Stimulated activated memory B cell treated with anti-CD40 and anti-IgM and Interleukin-4, amounts not matched to agents 10 μg/mL and 1 μg/mL and 100 μg/mL, for 72 hours (primary cell): Measurements from ENCODE around the gene OR2T35.
A peak's percentile ranks its signal among the peaks of the same experiment; 100 is the strongest.
"Not testable (repeated sequence)": the region's sequence is repeated elsewhere in the genome, so short reads cannot be mapped to it uniquely, and the experiment has no call there.

ENCODE experiments used
- ATAC-seq: fragments of 150-1000 bp; cut with Tn5 transposase; 2 replicates; pipeline ENCODE4 v1.10.0; 2021
- H3K27ac Mint-ChIP-seq: one replicate; pipeline ENCODE4 v1.8.0; 2022; ENCODE audit warnings: mild to moderate bottlenecking, mixed read lengths
- H3K27me3 Mint-ChIP-seq: one replicate; pipeline ENCODE4 v1.8.0; 2022; ENCODE audit warnings: mixed read lengths
- H3K36me3 Mint-ChIP-seq: one replicate; pipeline ENCODE4 v1.8.0; 2022; ENCODE audit warnings: mixed read lengths
- H3K4me1 Mint-ChIP-seq: one replicate; pipeline ENCODE4 v1.8.0; 2022; ENCODE audit warnings: mixed read lengths
- H3K4me3 Mint-ChIP-seq: one replicate; pipeline ENCODE4 v1.8.0; 2022; ENCODE audit warnings: mild to moderate bottlenecking, moderate library complexity, mixed read lengths
- H3K9me3 Mint-ChIP-seq: one replicate; pipeline ENCODE4 v1.8.0; 2022; ENCODE audit warnings: mixed read lengths

Gene OR2T35

GRCh38 chr1:248636612-248637011 is 8.5 kb downstream of the OR2T35 start:
- not testable (repeated sequence) for H3K36me3 Mint-ChIP-seq, ATAC-seq, H3K27ac Mint-ChIP-seq

GRCh38 chr1:248634991-248635390 is 10.1 kb downstream of the OR2T35 start, which contains the start of gene OR2T11:
Gene OR2T11 (minus strand): TSS chr1:248635091. CDS start chr1:248627128, 7,963 bp downstream.
- H3K9me3 Mint-ChIP-seq, H3K27ac Mint-ChIP-seq, H3K4me1 Mint-ChIP-seq, H3K36me3 Mint-ChIP-seq, H3K4me3 Mint-ChIP-seq, H3K27me3 Mint-ChIP-seq, ATAC-seq: not testable (repeated sequence)

More at GRCh38 chr1:248636612-248637011, 8.5 kb downstream of the OR2T35 start:
- H3K4me3 Mint-ChIP-seq, H3K4me1 Mint-ChIP-seq, H3K9me3 Mint-ChIP-seq, H3K27me3 Mint-ChIP-seq: not testable (repeated sequence)

GRCh38 chr1:248631354-248632008 is 13.6 kb downstream of the OR2T35 start:
- Mint-ChIP-seq H3K27ac (no peak overlapping the region), H3K4me1 (peaks cover 7% of the 10 kb centered on the region), H3K36me3 (peaks cover 6% of the 10 kb centered on the region), H3K4me3 (no peak overlapping the region), H3K9me3 (no peaks in the 10 kb centered on the region), H3K27me3 (no peaks in the 10 kb centered on the region)
- no peak for ATAC-seq

GRCh38 chr1:248630551-248630950 is 14.5 kb downstream of the OR2T35 start:
- Mint-ChIP-seq H3K4me1 (peaks cover 7% of the 10 kb centered on the region), H3K27ac (no peak overlapping the region)

GRCh38 chr1:248627971-248628844 is 16.9 kb downstream of the OR2T35 start:
- Mint-ChIP-seq H3K36me3 (peaks cover 6% of the 10 kb centered on the region), H3K4me3 (peak overlapping the region; percentile 40), H3K27ac (peak overlapping the region; percentile 74), H3K9me3 (no peaks in the 10 kb centered on the region), H3K4me1 (peaks cover 7% of the 10 kb centered on the region), H3K27me3 (no peaks in the 10 kb centered on the region)
- peak; percentile 74 for ATAC-seq

More at GRCh38 chr1:248630551-248630950, 14.5 kb downstream of the OR2T35 start:
- no peaks in the 10 kb centered on the region for H3K27me3 Mint-ChIP-seq
- H3K36me3 Mint-ChIP-seq: peaks cover 6% of the 10 kb centered on the region
- no peak overlapping the region for H3K4me3 Mint-ChIP-seq
- H3K9me3 Mint-ChIP-seq: no peaks in the 10 kb centered on the region
- ATAC-seq: no peak

GRCh38 chr1:248625971-248626370 is 19.1 kb downstream of the OR2T35 start:
- Mint-ChIP-seq H3K4me1 (peaks cover 14% of the 10 kb centered on the region), H3K4me3 (no peak overlapping the region), H3K27ac (no peak overlapping the region), H3K27me3 (no peaks in the 10 kb centered on the region), H3K36me3 (peaks cover 6% of the 10 kb centered on the region), H3K9me3 (no peaks in the 10 kb centered on the region)
- no peak for ATAC-seq

GRCh38 chr1:248625166-248625565 is 19.9 kb downstream of the OR2T35 start:
- Mint-ChIP-seq H3K4me1 (peaks cover 14% of the 10 kb centered on the region), H3K27me3 (no peaks in the 10 kb centered on the region), H3K4me3 (no peak overlapping the region), H3K9me3 (no peaks in the 10 kb centered on the region), H3K36me3 (peaks cover 6% of the 10 kb centered on the region), H3K27ac (no peak overlapping the region)
- no peak for ATAC-seq

GRCh38 chr1:248622570-248623001 is 22.5 kb downstream of the OR2T35 start:
- Mint-ChIP-seq H3K27ac (peak overlapping the region; percentile 56), H3K36me3 (no peaks in the 10 kb centered on the region), H3K4me1 (peaks cover 21% of the 10 kb centered on the region), H3K4me3 (no peak overlapping the region), H3K27me3 (no peaks in the 10 kb centered on the region), H3K9me3 (no peaks in the 10 kb centered on the region)
- ATAC-seq: peak; percentile 86

- Mint-ChIP-seq H3K4me3 (no peak overlapping the region), H3K36me3 (no peaks in the 10 kb centered on the region), H3K9me3 (no peaks in the 10 kb centered on the region), H3K27ac (peak overlapping the region; percentile 10), H3K4me1 (peaks cover 21% of the 10 kb centered on the region), H3K27me3 (no peaks in the 10 kb centered on the region)
- no peak for ATAC-seq
These were observed 23.3 kb downstream of the OR2T35 start for GRCh38 chr1:248621770-248622169.

- Mint-ChIP-seq H3K4me1 (peaks cover 30% of the 10 kb centered on the region), H3K4me3 (no peak overlapping the region), H3K27me3 (no peaks in the 10 kb centered on the region), H3K36me3 (no peaks in the 10 kb centered on the region), H3K9me3 (no peaks in the 10 kb centered on the region), H3K27ac (peak overlapping the region; percentile 2)
- no peak for ATAC-seq
These were observed 26.2 kb downstream of the OR2T35 start for GRCh38 chr1:248618878-248619277.

GRCh38 chr1:248618119-248618518 is 27.0 kb downstream of the OR2T35 start:
- H3K4me1 Mint-ChIP-seq: peaks cover 38% of the 10 kb centered on the region
- H3K27me3 Mint-ChIP-seq: no peaks in the 10 kb centered on the region
- H3K9me3 Mint-ChIP-seq: no peaks in the 10 kb centered on the region
- H3K36me3 Mint-ChIP-seq: no peaks in the 10 kb centered on the region
- no peak overlapping the region for H3K4me3 Mint-ChIP-seq
- peak overlapping the region; percentile 2 for H3K27ac Mint-ChIP-seq
- no peak for ATAC-seq

- H3K4me1 Mint-ChIP-seq: peaks cover 27% of the 10 kb centered on the region
- no peaks in the 10 kb centered on the region for H3K27me3 Mint-ChIP-seq
- H3K9me3 Mint-ChIP-seq: no peaks in the 10 kb centered on the region
- no peak overlapping the region for H3K4me3 Mint-ChIP-seq
- H3K27ac Mint-ChIP-seq: peak overlapping the region; percentile 73
- H3K36me3 Mint-ChIP-seq: no peaks in the 10 kb centered on the region
- peak; percentile 64 for ATAC-seq
These were observed 31.3 kb downstream of the OR2T35 start for GRCh38 chr1:248613742-248614141.

- H3K4me1 Mint-ChIP-seq: peaks cover 19% of the 10 kb centered on the region
- ATAC-seq: peak; percentile 24
- no peaks in the 10 kb centered on the region for H3K36me3 Mint-ChIP-seq
- H3K27me3 Mint-ChIP-seq: no peaks in the 10 kb centered on the region
- peak overlapping the region; percentile 73 for H3K27ac Mint-ChIP-seq
- no peaks in the 10 kb centered on the region for H3K9me3 Mint-ChIP-seq
- no peak overlapping the region for H3K4me3 Mint-ChIP-seq
These were observed 33.1 kb downstream of the OR2T35 start for GRCh38 chr1:248611883-248612414.

- Mint-ChIP-seq H3K4me1 (peaks cover 19% of the 10 kb centered on the region), H3K9me3 (no peaks in the 10 kb centered on the region), H3K27ac (no peak overlapping the region), H3K27me3 (no peaks in the 10 kb centered on the region), H3K36me3 (no peaks in the 10 kb centered on the region), H3K4me3 (no peak overlapping the region)
- no peak for ATAC-seq
These were observed 34.8 kb downstream of the OR2T35 start for GRCh38 chr1:248610301-248610700.

- H3K4me1 Mint-ChIP-seq: peaks cover 12% of the 10 kb centered on the region
- H3K4me3 Mint-ChIP-seq: no peak overlapping the region
- H3K27ac Mint-ChIP-seq: no peak overlapping the region
- ATAC-seq: no peak
- peaks cover 10% of the 10 kb centered on the region for H3K36me3 Mint-ChIP-seq
- no peaks in the 10 kb centered on the region for H3K27me3 Mint-ChIP-seq
- peaks cover 6% of the 10 kb centered on the region for H3K9me3 Mint-ChIP-seq
These were observed 45.7 kb downstream of the OR2T35 start for GRCh38 chr1:248599396-248599795.
